ENCODE results near the gene ATP6V0E2.

Gene ATP6V0E2

GRCh38 chr7:149838992-149839408 is 34.8 kb upstream of the ATP6V0E2 start:
- DNase-seq (ENCODE audit: low read depth) = no peak

GRCh38 chr7:149839933-149840332 is 33.8 kb upstream of the ATP6V0E2 start:
- DNase-seq (ENCODE audit: low read depth) = no peak

- DNase-seq (ENCODE audit: low read depth) = no peak
Measured at GRCh38 chr7:149843566-149843965, 30.2 kb upstream of the ATP6V0E2 start.

GRCh38 chr7:149844445-149844844 is 29.3 kb upstream of the ATP6V0E2 start:
- DNase-seq (ENCODE audit: low read depth) = no peak

GRCh38 chr7:149845257-149845980 is 28.4 kb upstream of the ATP6V0E2 start:
- DNase-seq (ENCODE audit: low read depth) = no peak

GRCh38 chr7:149846021-149846420 is 27.7 kb upstream of the ATP6V0E2 start:
- DNase-seq (ENCODE audit: low read depth) = no peak

GRCh38 chr7:149846436-149847046 is 27.2 kb upstream of the ATP6V0E2 start:
- no peak for DNase-seq (ENCODE audit: low read depth)

- DNase-seq (ENCODE audit: low read depth) = no peak
Measured at GRCh38 chr7:149849174-149849573, 24.6 kb upstream of the ATP6V0E2 start.

- no peak for DNase-seq (ENCODE audit: low read depth)
Measured at GRCh38 chr7:149850007-149850594, 23.7 kb upstream of the ATP6V0E2 start.

GRCh38 chr7:149850716-149851115 is 23.1 kb upstream of the ATP6V0E2 start:
- DNase-seq (ENCODE audit: low read depth) = no peak

- no peak for DNase-seq (ENCODE audit: low read depth)
Measured at GRCh38 chr7:149851449-149851848, 22.3 kb upstream of the ATP6V0E2 start.

GRCh38 chr7:149853157-149853556 is 20.6 kb upstream of the ATP6V0E2 start:
- DNase-seq (ENCODE audit: low read depth) = no peak

GRCh38 chr7:149854611-149855360 is 19.0 kb upstream of the ATP6V0E2 start:
- no peak for DNase-seq (ENCODE audit: low read depth)

- DNase-seq (ENCODE audit: low read depth) = no peak
Measured at GRCh38 chr7:149855361-149856305, 18.1 kb upstream of the ATP6V0E2 start.

GRCh38 chr7:149856583-149856982 is 17.2 kb upstream of the ATP6V0E2 start:
- DNase-seq (ENCODE audit: low read depth) = no peak

- no peak for DNase-seq (ENCODE audit: low read depth)
Measured at GRCh38 chr7:149859369-149859768, 14.4 kb upstream of the ATP6V0E2 start.

- no peak for DNase-seq (ENCODE audit: low read depth)
Measured at GRCh38 chr7:149859876-149860275, 13.9 kb upstream of the ATP6V0E2 start.

GRCh38 chr7:149860821-149861727 is 12.7 kb upstream of the ATP6V0E2 start:
- no peak for DNase-seq (ENCODE audit: low read depth)

GRCh38 chr7:149861728-149862045 is 12.1 kb upstream of the ATP6V0E2 start:
- no peak for DNase-seq (ENCODE audit: low read depth)

GRCh38 chr7:149862156-149862555 is 11.6 kb upstream of the ATP6V0E2 start:
- no peak for DNase-seq (ENCODE audit: low read depth)

- DNase-seq (ENCODE audit: low read depth) = no peak
Measured at GRCh38 chr7:149863500-149863899, 10.3 kb upstream of the ATP6V0E2 start.
